A549 (cell line): Measurements from ENCODE around the gene RWDD2A. TPM values are rescaled to one million over a fixed set of nuclear protein-coding genes. Genes with fewer than 3 reads are reported as not detected.

Experiments used
- ATAC-seq, 2 experiments: fragments of 200-7000 bp in 1 of 2; fragments of >200 bp in 1 of 2; cut with Nextera tagmentation in 1 of 2; cut with Tn5 transposase in 1 of 2; 3 replicates each; pipeline versions ENCODE4 v1.8.0 to v1.9.1; 2018 to 2020; ENCODE audit warnings: mild to moderate bottlenecking in 1 of 2, moderate library complexity in 1 of 2
- CTCF ChIA-PET: fragments of 300-600 bp; sonication (Branson Sonifier 250); formaldehyde crosslinking; extraction: SDS; loops from one replicate; lab custom pipeline; 2021; ENCODE audit warnings: antibody characterized with exemption, inconsistent platforms; lab: Yijun Ruan, JAX
- POLR2A ChIA-PET: fragments of 350-600 bp; formaldehyde crosslinking; extraction: SDS; loops from one replicate; lab custom pipeline; 2021; ENCODE audit warnings: antibody characterized with exemption, inconsistent platforms; lab: Yijun Ruan, JAX
- DNase-seq, 2 experiments: peaks; one replicate each; pipeline versions ENCODE4 v3.0.0 to v3.0.0-alpha.2; 2011 to 2016; ENCODE audit warnings: low read depth in 1 of 2, low spot score in 1 of 2
- FAIRE-seq: peaks from 2 replicates; lab custom pipeline; 2011; peaks lifted over from hg19 to GRCh38; lab: Jason Lieb, UNC
- H3K27ac ChIP-seq, 2 experiments: fragments of >200 bp; sonication (Bioruptor Twin); formaldehyde crosslinking; 3 replicates each; pipeline ENCODE4 v1.5.1; 2016 to 2017
- H3K4me1 ChIP-seq: fragments of >200 bp; sonication (Bioruptor Twin); formaldehyde crosslinking; 3 replicates; pipeline ENCODE4 v1.6.1; 2016
- H3K4me2 ChIP-seq: fragments of >200 bp; sonication (Bioruptor Twin); formaldehyde crosslinking; 3 replicates; pipeline ENCODE4 v1.6.1; 2016
- H3K4me3 ChIP-seq: fragments of >200 bp; sonication (Bioruptor Twin); formaldehyde crosslinking; 3 replicates; pipeline ENCODE4 v1.5.1; 2016
- H3K9me3 ChIP-seq: fragments of >200 bp; sonication (Bioruptor Twin); formaldehyde crosslinking; 3 replicates; pipeline ENCODE4 v1.6.1; 2016
- CBX2 ChIP-seq: fragments of 200-600 bp; sonication (generic); IDR thresholded peaks from 2 replicates; pipeline ENCODE4 v1.6.1; 2016; ENCODE audit warnings: low read depth, mild to moderate bottlenecking, borderline replicate concordance
- CBX8 ChIP-seq: fragments of 200-600 bp; sonication (generic); IDR thresholded peaks from 2 replicates; pipeline ENCODE4 v1.6.1; 2016
- CEBPB ChIP-seq, 2 experiments: fragments of >200 bp in 1 of 2; sonication (Bioruptor Twin) in 1 of 2; formaldehyde crosslinking in 1 of 2; IDR thresholded peaks; 2 replicates each; pipeline ENCODE4 v1.6.1; 2012 to 2016
- E2F6 ChIP-seq: IDR thresholded peaks from 2 replicates; pipeline ENCODE4 v1.6.1; 2012; ENCODE audit warnings: low read depth, borderline replicate concordance
- EHMT2 ChIP-seq: fragments of 200-600 bp; sonication (generic); IDR thresholded peaks from 2 replicates; pipeline ENCODE4 v1.6.1; 2016; ENCODE audit warnings: antibody characterized with exemption, low read depth, mild to moderate bottlenecking, moderate library complexity
- ELK1 ChIP-seq: fragments of 150-350 bp; IDR thresholded peaks from 2 replicates; pipeline ENCODE4 v1.6.1; 2014; ENCODE audit warnings: low read depth, mild to moderate bottlenecking, low read length
- EP300 ChIP-seq, 2 experiments: fragments of >200 bp; sonication (Bioruptor Twin); formaldehyde crosslinking; IDR thresholded peaks; 2 replicates in 1 of 2; 3 replicates in 1 of 2; pipeline ENCODE4 v1.6.1; 2016 to 2017
- FOSL2 ChIP-seq, 2 experiments: fragments of 450-650 bp in 1 of 2; fragments of >200 bp in 1 of 2; sonication (Bioruptor Twin) in 1 of 2; formaldehyde crosslinking; IDR thresholded peaks; 2 replicates each; pipeline versions ENCODE4 v1.5.0 to v1.6.1; 2016 to 2020; ENCODE audit warnings: mild to moderate bottlenecking in 1 of 2, moderate library complexity in 1 of 2
- FOXS1 ChIP-seq: fragments of 250-450 bp; sonication (Bioruptor Pico); IDR thresholded peaks from 2 replicates; pipeline ENCODE4 v1.5.0; 2020; ENCODE audit warnings: mild to moderate bottlenecking, moderate library complexity
- HMGXB4 ChIP-seq: fragments of 250-450 bp; sonication (Bioruptor Pico); IDR thresholded peaks from 2 replicates; pipeline ENCODE4 v1.5.0; 2021; ENCODE audit warnings: mild to moderate bottlenecking, moderate library complexity, borderline replicate concordance
- HOXB13 ChIP-seq: fragments of 250-450 bp; sonication (Bioruptor Pico); IDR thresholded peaks from 2 replicates; pipeline ENCODE4 v1.5.0; 2020; ENCODE audit warnings: low read depth, mild to moderate bottlenecking, moderate library complexity
- HOXB5 ChIP-seq: fragments of 250-450 bp; sonication (Bioruptor Pico); IDR thresholded peaks from 2 replicates; pipeline ENCODE4 v1.5.0; 2020; ENCODE audit warnings: mild to moderate bottlenecking, moderate library complexity
- JUN ChIP-seq, 2 experiments: fragments of >200 bp; sonication (Bioruptor Twin); formaldehyde crosslinking; IDR thresholded peaks; 2 replicates in 1 of 2; 3 replicates in 1 of 2; pipeline ENCODE4 v1.6.1; 2016 to 2017
- JUNB ChIP-seq: fragments of >200 bp; sonication (Bioruptor Twin); formaldehyde crosslinking; IDR thresholded peaks from 2 replicates; pipeline ENCODE4 v1.6.1; 2016
- KDM1A ChIP-seq: fragments of 200-600 bp; sonication (generic); IDR thresholded peaks from 2 replicates; pipeline ENCODE4 v1.6.1; 2016; ENCODE audit warnings: low read depth, mild to moderate bottlenecking
- KDM5A ChIP-seq: fragments of 200-600 bp; sonication (generic); IDR thresholded peaks from 2 replicates; pipeline ENCODE4 v1.6.1; 2016; ENCODE audit warnings: antibody characterized with exemption, mild to moderate bottlenecking
- MAZ ChIP-seq: fragments of 150-350 bp; IDR thresholded peaks from 2 replicates; pipeline ENCODE4 v1.6.1; 2014; ENCODE audit warnings: antibody characterized with exemption, low read depth, low read length, borderline replicate concordance
- MYC ChIP-seq: IDR thresholded peaks from 2 replicates; pipeline ENCODE4 v1.6.1; 2012; ENCODE audit warnings: mild to moderate bottlenecking, inconsistent platforms, low read length, improper control_type of control experiment, borderline replicate concordance
- NFE2L2 ChIP-seq: fragments of 150-350 bp; conservative IDR thresholded peaks from 2 replicates; pipeline ENCODE4 v1.6.1; 2014; ENCODE audit warnings: low read length
- POLR2A ChIP-seq: IDR thresholded peaks from 2 replicates; pipeline ENCODE4 v1.6.1; 2012; ENCODE audit warnings: mild to moderate bottlenecking, low read length
- POLR2AphosphoS2 ChIP-seq: conservative IDR thresholded peaks from 2 replicates; pipeline ENCODE4 v1.6.1; 2012; ENCODE audit warnings: low read length, improper control_type of control experiment, inconsistent platforms
- RAD21 ChIP-seq, 2 experiments: fragments of >200 bp in 1 of 2; sonication (Bioruptor Twin) in 1 of 2; formaldehyde crosslinking in 1 of 2; IDR thresholded peaks in 1 of 2; conservative IDR thresholded peaks in 1 of 2; 2 replicates in 1 of 2; 3 replicates in 1 of 2; pipeline ENCODE4 v1.6.1; 2012 to 2018; ENCODE audit warnings: inconsistent platforms in 1 of 2
- SMC3 ChIP-seq: fragments of >200 bp; sonication (Bioruptor Twin); formaldehyde crosslinking; IDR thresholded peaks from 3 replicates; pipeline ENCODE4 v1.6.1; 2018; ENCODE audit warnings: inconsistent platforms
- TFCP2L1 ChIP-seq: fragments of 250-450 bp; sonication (Bioruptor Pico); IDR thresholded peaks from 2 replicates; pipeline ENCODE4 v1.5.0; 2021; ENCODE audit warnings: mild to moderate bottlenecking
- ZSCAN20 ChIP-seq: fragments of 250-450 bp; sonication (Bioruptor Pico); IDR thresholded peaks from 2 replicates; pipeline ENCODE4 v1.8.0; 2022; ENCODE audit warnings: mild to moderate bottlenecking, moderate library complexity
- WGBS: methylation state at CpG from one replicate; pipeline ENCODE4 v1.1.6; 2017; ENCODE audit errors: missing lambda C conversion rate; 5-methylcytosine and 5-hydroxymethylcytosine counted together
- polyA plus RNA-seq, 4 experiments: library from polyadenylated mRNA; depleted of rRNA in 3 of 4; stranded (reverse); fragments of >200 nt; fragmentation: RNase III in 1 of 4; extraction: RNeasy Plus Mini Kit Qiagen cat#74134 plus additional on column Dnase treatment in 1 of 4; gene quantifications; 2 replicates in 3 of 4; 3 replicates in 1 of 4; pipeline ENCODE4 v1.2.3, GENCODE V29; 2011 to 2017
- TF ChIP-seq, protein P1 (sequence below): fragments of >200 bp; sonication (Bioruptor Twin); formaldehyde crosslinking; IDR thresholded peaks from 3 replicates; pipeline ENCODE4 v1.5.1; 2016
- TF ChIP-seq, protein P2 (sequence below): fragments of >200 bp; sonication (Bioruptor Twin); formaldehyde crosslinking; IDR thresholded peaks from 3 replicates; pipeline ENCODE4 v1.6.1; 2016
- TF ChIP-seq, protein P3 (sequence below): fragments of 250-450 bp; sonication (Bioruptor Pico); IDR thresholded peaks from 2 replicates; pipeline ENCODE4 v1.5.0; 2020; ENCODE audit warnings: low read depth, mild to moderate bottlenecking, moderate library complexity
- TF ChIP-seq, protein P4 (sequence below): fragments of 450-650 bp; IDR thresholded peaks from 2 replicates; pipeline ENCODE4 v1.6.1; 2014; ENCODE audit warnings: antibody characterized with exemption
- TF ChIP-seq, protein P5 (sequence below): IDR thresholded peaks from 2 replicates; pipeline ENCODE4 v1.6.1; 2012

The RWDD2A gene
- polyA plus RNA-seq, 2 of the 4 experiments (the other 2 are of a cell fraction) = 2.2 to 4.7 TPM

DNA sequence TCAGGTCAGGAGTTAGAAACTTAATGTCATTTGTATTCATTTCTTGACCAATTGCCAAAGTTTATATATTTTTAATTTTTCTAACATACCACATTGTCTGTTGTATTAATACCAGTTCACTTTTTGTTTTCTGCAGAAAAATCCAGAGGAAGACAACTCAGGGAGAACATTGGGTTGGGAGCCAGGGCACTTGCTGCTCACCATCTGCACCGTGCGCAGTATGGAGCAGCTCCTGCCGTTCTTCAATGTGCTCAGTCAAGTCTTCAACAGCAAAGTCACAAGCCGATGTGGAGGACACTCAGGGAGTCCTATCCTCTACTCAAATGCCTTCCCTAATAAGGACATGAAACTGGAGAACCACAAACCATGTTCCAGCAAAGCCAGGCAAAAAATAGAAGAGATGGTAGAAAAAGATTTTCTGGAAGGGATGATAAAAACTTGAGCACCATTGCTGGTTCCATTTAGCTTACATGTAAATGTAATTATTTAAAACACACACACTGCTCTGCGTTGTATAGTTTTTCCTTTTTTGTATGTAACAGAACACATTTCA is 25.4 kb upstream of the RWDD2A start:
- ATAC-seq = no peak
- TF ChIP-seq E2F6 (no peak), EHMT2 (no peak), TFCP2L1 (CRISPR knock-in tag) (no peak), EP300 (IDR thresholded peaks at IDR 0.05) (no peak), POLR2AphosphoS2 (no peak), JUN (IDR thresholded peaks at IDR 0.05) (no peak), ZSCAN20 (no peak), SMC3 (no peak), MAZ (no peak), ELK1 (no peak), CEBPB (IDR thresholded peaks at IDR 0.05) (no peak), KDM5A (no peak), CBX2 (no peak), NFE2L2 (no peak), FOSL2 (IDR thresholded peaks at IDR 0.05) (no peak), FOSL2 (CRISPR knock-in tag; IDR thresholded peaks at IDR 0.05) (no peak), MYC (no peak), HOXB13 (CRISPR knock-in tag) (no peak)
- TF ChIP-seq, protein P1, sequence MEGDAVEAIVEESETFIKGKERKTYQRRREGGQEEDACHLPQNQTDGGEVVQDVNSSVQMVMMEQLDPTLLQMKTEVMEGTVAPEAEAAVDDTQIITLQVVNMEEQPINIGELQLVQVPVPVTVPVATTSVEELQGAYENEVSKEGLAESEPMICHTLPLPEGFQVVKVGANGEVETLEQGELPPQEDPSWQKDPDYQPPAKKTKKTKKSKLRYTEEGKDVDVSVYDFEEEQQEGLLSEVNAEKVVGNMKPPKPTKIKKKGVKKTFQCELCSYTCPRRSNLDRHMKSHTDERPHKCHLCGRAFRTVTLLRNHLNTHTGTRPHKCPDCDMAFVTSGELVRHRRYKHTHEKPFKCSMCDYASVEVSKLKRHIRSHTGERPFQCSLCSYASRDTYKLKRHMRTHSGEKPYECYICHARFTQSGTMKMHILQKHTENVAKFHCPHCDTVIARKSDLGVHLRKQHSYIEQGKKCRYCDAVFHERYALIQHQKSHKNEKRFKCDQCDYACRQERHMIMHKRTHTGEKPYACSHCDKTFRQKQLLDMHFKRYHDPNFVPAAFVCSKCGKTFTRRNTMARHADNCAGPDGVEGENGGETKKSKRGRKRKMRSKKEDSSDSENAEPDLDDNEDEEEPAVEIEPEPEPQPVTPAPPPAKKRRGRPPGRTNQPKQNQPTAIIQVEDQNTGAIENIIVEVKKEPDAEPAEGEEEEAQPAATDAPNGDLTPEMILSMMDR = no peak
- TF ChIP-seq, protein P2, sequence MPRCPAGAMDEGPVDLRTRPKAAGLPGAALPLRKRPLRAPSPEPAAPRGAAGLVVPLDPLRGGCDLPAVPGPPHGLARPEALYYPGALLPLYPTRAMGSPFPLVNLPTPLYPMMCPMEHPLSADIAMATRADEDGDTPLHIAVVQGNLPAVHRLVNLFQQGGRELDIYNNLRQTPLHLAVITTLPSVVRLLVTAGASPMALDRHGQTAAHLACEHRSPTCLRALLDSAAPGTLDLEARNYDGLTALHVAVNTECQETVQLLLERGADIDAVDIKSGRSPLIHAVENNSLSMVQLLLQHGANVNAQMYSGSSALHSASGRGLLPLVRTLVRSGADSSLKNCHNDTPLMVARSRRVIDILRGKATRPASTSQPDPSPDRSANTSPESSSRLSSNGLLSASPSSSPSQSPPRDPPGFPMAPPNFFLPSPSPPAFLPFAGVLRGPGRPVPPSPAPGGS = no peak

DNA sequence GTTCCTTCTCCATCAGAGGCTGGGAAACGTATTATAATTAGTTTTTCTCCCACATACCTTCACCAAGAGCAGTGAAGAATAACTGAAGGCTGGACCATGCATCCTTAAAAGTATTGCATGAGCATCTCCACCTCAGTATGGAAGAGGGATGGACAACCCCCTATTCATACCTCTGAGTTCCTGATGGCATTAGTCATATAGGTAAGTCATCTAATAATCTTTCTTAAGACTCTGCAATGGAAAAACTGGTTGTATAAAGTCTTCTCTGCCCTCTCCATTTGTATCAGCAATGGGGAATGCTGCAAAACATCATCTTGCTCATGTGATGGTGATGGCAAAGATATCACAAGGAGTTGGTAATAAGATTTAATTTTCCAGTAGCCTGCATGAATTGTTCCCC is 24.6 kb upstream of the RWDD2A start:
- POLR2A ChIA-PET = no interaction called here
- Histone ChIP-seq H3K27ac (no peak overlapping the region), H3K4me1 (no peaks in the 10 kb centered on the region), H3K4me3 (no peak overlapping the region), H3K9me3 (no peaks in the 10 kb centered on the region), H3K4me2 (no peak overlapping the region)
- DNase-seq (no peak), ATAC-seq (no peak), FAIRE-seq (no peak)
- 90% methylated on average over 1 of the region's 1 CpG for WGBS
- CTCF ChIA-PET = no interaction called here
- no peak for TF ChIP-seq FOXS1
- no peak for TF ChIP-seq JUN (IDR thresholded peaks at IDR 0.05)
- TF ChIP-seq, protein P3, sequence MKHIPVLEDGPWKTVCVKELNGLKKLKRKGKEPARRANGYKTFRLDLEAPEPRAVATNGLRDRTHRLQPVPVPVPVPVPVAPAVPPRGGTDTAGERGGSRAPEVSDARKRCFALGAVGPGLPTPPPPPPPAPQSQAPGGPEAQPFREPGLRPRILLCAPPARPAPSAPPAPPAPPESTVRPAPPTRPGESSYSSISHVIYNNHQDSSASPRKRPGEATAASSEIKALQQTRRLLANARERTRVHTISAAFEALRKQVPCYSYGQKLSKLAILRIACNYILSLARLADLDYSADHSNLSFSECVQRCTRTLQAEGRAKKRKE (CRISPR knock-in tag) = no peak
- TF ChIP-seq CBX8 = no peak
- no peak for TF ChIP-seq POLR2A
- TF ChIP-seq JUNB = no peak
- TF ChIP-seq MYC = no peak
- TF ChIP-seq, protein P4, sequence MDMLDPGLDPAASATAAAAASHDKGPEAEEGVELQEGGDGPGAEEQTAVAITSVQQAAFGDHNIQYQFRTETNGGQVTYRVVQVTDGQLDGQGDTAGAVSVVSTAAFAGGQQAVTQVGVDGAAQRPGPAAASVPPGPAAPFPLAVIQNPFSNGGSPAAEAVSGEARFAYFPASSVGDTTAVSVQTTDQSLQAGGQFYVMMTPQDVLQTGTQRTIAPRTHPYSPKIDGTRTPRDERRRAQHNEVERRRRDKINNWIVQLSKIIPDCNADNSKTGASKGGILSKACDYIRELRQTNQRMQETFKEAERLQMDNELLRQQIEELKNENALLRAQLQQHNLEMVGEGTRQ = no peak
- TF ChIP-seq, protein P5, sequence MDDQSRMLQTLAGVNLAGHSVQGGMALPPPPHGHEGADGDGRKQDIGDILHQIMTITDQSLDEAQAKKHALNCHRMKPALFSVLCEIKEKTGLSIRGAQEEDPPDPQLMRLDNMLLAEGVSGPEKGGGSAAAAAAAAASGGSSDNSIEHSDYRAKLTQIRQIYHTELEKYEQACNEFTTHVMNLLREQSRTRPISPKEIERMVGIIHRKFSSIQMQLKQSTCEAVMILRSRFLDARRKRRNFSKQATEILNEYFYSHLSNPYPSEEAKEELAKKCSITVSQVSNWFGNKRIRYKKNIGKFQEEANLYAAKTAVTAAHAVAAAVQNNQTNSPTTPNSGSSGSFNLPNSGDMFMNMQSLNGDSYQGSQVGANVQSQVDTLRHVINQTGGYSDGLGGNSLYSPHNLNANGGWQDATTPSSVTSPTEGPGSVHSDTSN = no peak
- TF ChIP-seq TFCP2L1 (CRISPR knock-in tag) = no peak
- TF ChIP-seq KDM1A = no peak
- TF ChIP-seq RAD21 (conservative IDR thresholded peaks at IDR 0.05 in 1 of 2, IDR thresholded peaks at IDR 0.05 in 1 of 2) = no peak
- no peak for TF ChIP-seq HOXB5 (CRISPR knock-in tag)
- TF ChIP-seq HMGXB4 = no peak

More for the DNA sequence above, 25.4 kb upstream of the RWDD2A start:
- WGBS = 97% methylated on average over 5 of the region's 5 CpGs
- no peaks in the 10 kb centered on the region for H3K9me3 ChIP-seq
- FAIRE-seq (no peak), DNase-seq (no peak)
- no peaks in the 10 kb centered on the region for H3K4me1 ChIP-seq
- ChIA-PET POLR2A (no interaction called here), CTCF (no interaction called here)
- H3K27ac ChIP-seq = no peak overlapping the region
- no peak overlapping the region for H3K4me2 ChIP-seq
- no peak overlapping the region for H3K4me3 ChIP-seq
